CD14-positive monocyte (primary cell): ENCODE measurements around the gene SNX18. TPM values are rescaled to one million over a fixed set of nuclear protein-coding genes. Genes with fewer than 3 reads are reported as not detected.

Source experiments
- DNase-seq, 3 donors: peaks; one replicate each; pipeline ENCODE4 v3.0.0-alpha.2; 2011 to 2022
- H2AFZ ChIP-seq: 2 replicates; pipeline ENCODE4 v1.6.0; 2012; ENCODE audit warnings: mild to moderate bottlenecking, low read depth, low read length, inconsistent platforms; ENCODE audit not compliant: insufficient read depth, poor library complexity, severe bottlenecking
- H3K27ac ChIP-seq, 2 donors: 1 replicate in 1 of 2; 2 replicates in 1 of 2; pipeline ENCODE4 v1.5.1; 2012 to 2013; ENCODE audit warnings: low read length in 2 of 2, control low read depth in 1 of 2, inconsistent platforms in 1 of 2, low read depth in 1 of 2, mild to moderate bottlenecking in 1 of 2
- H3K27me3 ChIP-seq, 2 donors: one replicate each; pipeline versions ENCODE4 v1.6.0 to v1.6.1; 2011 to 2013; ENCODE audit warnings: low read length in 2 of 2; ENCODE audit not compliant: control insufficient read depth in 2 of 2, insufficient read depth in 2 of 2
- H3K36me3 ChIP-seq, 2 donors: replicated peaks in 1 of 2; 1 replicate in 1 of 2; 2 replicates in 1 of 2; pipeline versions ENCODE4 v1.5.1 to v1.6.1; 2012 to 2013; ENCODE audit warnings: low read length in 2 of 2, control low read depth in 1 of 2, inconsistent platforms in 1 of 2, mild to moderate bottlenecking in 1 of 2; ENCODE audit not compliant: insufficient read depth in 2 of 2, control insufficient read depth in 1 of 2
- H3K4me1 ChIP-seq, 2 donors: 1 replicate in 1 of 2; 2 replicates in 1 of 2; pipeline versions ENCODE4 v1.5.1 to v1.6.1; 2012 to 2013; ENCODE audit warnings: low read length in 2 of 2, control low read depth in 1 of 2, inconsistent platforms in 1 of 2, mild to moderate bottlenecking in 1 of 2, moderate library complexity in 1 of 2; ENCODE audit not compliant: insufficient read depth in 2 of 2, control insufficient read depth in 1 of 2
- H3K4me2 ChIP-seq: replicated peaks from 2 replicates; pipeline ENCODE3; 2012; ENCODE audit warnings: low read length, moderate library complexity, mild to moderate bottlenecking; ENCODE audit not compliant: poor library complexity, severe bottlenecking; ENCODE audit errors: extremely low read depth
- H3K4me3 ChIP-seq, 3 experiments: fragments of 200-600 bp in 1 of 3; sonication (generic) in 1 of 3; replicated peaks in 1 of 3; 1 replicate in 2 of 3; 2 replicates in 1 of 3; pipeline ENCODE4 v1.5.1; 2011 to 2013; ENCODE audit warnings: low read length in 3 of 3, mild to moderate bottlenecking in 3 of 3, control low read depth in 2 of 3, low read depth in 2 of 3, inconsistent platforms in 1 of 3, moderate library complexity in 1 of 3
- H3K79me2 ChIP-seq: 2 replicates; pipeline ENCODE4 v1.6.0; 2012; ENCODE audit warnings: mild to moderate bottlenecking, control low read depth, inconsistent platforms, low read length, moderate library complexity; ENCODE audit not compliant: insufficient read depth
- H3K9ac ChIP-seq: 2 replicates; pipeline ENCODE4 v1.6.0; 2017; ENCODE audit warnings: low read length, mild to moderate bottlenecking; ENCODE audit not compliant: insufficient read depth, poor library complexity, severe bottlenecking
- H3K9me3 ChIP-seq, 2 donors: replicated peaks in 1 of 2; 1 replicate in 1 of 2; 2 replicates in 1 of 2; pipeline versions ENCODE4 v1.5.1 to v1.6.1; 2012 to 2013; ENCODE audit warnings: low read length in 2 of 2, control low read depth in 1 of 2; ENCODE audit not compliant: control insufficient read depth in 1 of 2, insufficient read depth in 1 of 2
- H4K20me1 ChIP-seq: 2 replicates; pipeline ENCODE4 v1.6.0; 2012; ENCODE audit warnings: mild to moderate bottlenecking, low read length, control low read depth, moderate library complexity; ENCODE audit not compliant: insufficient read depth
- H3K27ac Mint-ChIP-seq, 7 donors: one replicate each; pipeline ENCODE4 v1.8.0; 2020; ENCODE audit warnings: mild to moderate bottlenecking in 7 of 7, mixed read lengths in 7 of 7, moderate library complexity in 6 of 7, inconsistent platforms in 2 of 7
- H3K27me3 Mint-ChIP-seq, 3 donors: one replicate each; pipeline ENCODE4 v1.8.0; 2021 to 2022; ENCODE audit warnings: low read depth in 3 of 3, mild to moderate bottlenecking in 3 of 3, mixed read lengths in 3 of 3, moderate library complexity in 3 of 3, inconsistent platforms in 1 of 3
- H3K36me3 Mint-ChIP-seq, 2 donors: one replicate each; pipeline ENCODE4 v1.8.0; 2020; ENCODE audit warnings: mixed read lengths in 2 of 2, inconsistent platforms in 1 of 2, mild to moderate bottlenecking in 1 of 2
- H3K4me1 Mint-ChIP-seq: one replicate; pipeline ENCODE4 v1.8.0; 2020; ENCODE audit warnings: mild to moderate bottlenecking, mixed read lengths
- H3K4me3 Mint-ChIP-seq, 2 donors: one replicate each; pipeline ENCODE4 v1.8.0; 2020; ENCODE audit warnings: mild to moderate bottlenecking in 2 of 2, mixed read lengths in 2 of 2, moderate library complexity in 1 of 2
- H3K9me3 Mint-ChIP-seq, 7 donors: one replicate each; pipeline ENCODE4 v1.8.0; 2020 to 2022; ENCODE audit warnings: mixed read lengths in 7 of 7, mild to moderate bottlenecking in 6 of 7, moderate library complexity in 6 of 7, inconsistent platforms in 2 of 7
- WGBS: methylation state at CpG from one replicate; pipeline ENCODE4 v1.1.5; 2013; ENCODE audit warnings: missing lambda C conversion rate; ENCODE audit not compliant: insufficient coverage; 5-methylcytosine and 5-hydroxymethylcytosine counted together
- intact Hi-C, 2 donors: fragments of 100-400 bp; cut with micrococcal nuclease; formaldehyde crosslinking; loops; one replicate each; pipeline versions ENCODE4 v1.15.0 to v1.15.1; 2023
- polyA plus RNA-seq, 3 donors: library from polyadenylated mRNA; depleted of rRNA in 1 of 3; unstranded in 2 of 3; stranded (reverse) in 1 of 3; fragments of 300-500 nt in 2 of 3; fragments of >200 nt in 1 of 3; fragmentation: Illumina TruSeq in 2 of 3; gene quantifications; 1 replicate in 2 of 3; 2 replicates in 1 of 3; pipeline ENCODE4 v1.2.3, GENCODE V29; 2012 to 2021
- TF ChIP-seq, protein P1 (sequence below): fragments of 200-600 bp; IDR thresholded peaks from one replicate; pipeline ENCODE4 v1.8.0; 2022; ENCODE audit warnings: antibody characterized with exemption, mild to moderate bottlenecking

SNX18 gene
- polyA plus RNA-seq, 3 donors, result 6.8 to 33.3 (median 12.4) TPM

DNA sequence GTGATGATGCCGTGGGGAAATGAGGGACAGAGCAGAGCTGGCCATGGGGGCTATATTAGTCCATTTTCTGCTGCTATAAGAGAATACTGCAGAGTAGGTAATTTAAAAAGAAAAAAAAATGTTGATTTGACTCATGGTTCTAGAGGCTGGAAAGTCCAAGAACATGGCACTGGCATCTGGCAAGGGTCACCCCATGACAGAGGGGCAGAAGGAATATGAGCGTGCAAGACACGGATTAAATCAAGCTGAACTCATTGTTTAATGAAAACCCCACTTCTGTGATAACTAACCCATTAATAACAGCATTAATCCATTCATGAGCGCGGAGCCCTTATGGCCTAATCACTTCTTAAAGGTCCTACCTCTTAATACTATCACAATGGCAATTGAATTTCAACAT, 68.8 kb downstream of the SNX18 start:
- Histone ChIP-seq H3K79me2 (no peaks in the 10 kb centered on the region), H3K9me3 (peaks cover 7 to 12% of the 10 kb centered on the region in 2 donors), H3K4me2 (no peak overlapping the region), H2AFZ (no peak overlapping the region), H3K27ac (no peak overlapping the region), H4K20me1 (no peaks in the 10 kb centered on the region), H3K36me3 (no peaks in the 10 kb centered on the region), H3K4me1 (peaks cover 34 to 36% of the 10 kb centered on the region in 2 donors), H3K27me3 (no peaks in the 10 kb centered on the region), H3K9ac (no peak overlapping the region), H3K4me3 (no peak overlapping the region)
- H3K36me3 Mint-ChIP-seq, result peaks cover 2 to 9% of the 10 kb centered on the region in 2 donors
- intact Hi-C loops, result no loop called here
- H3K4me3 Mint-ChIP-seq, result no peak overlapping the region
- H3K27me3 Mint-ChIP-seq, result no peaks in the 10 kb centered on the region
- TF ChIP-seq, protein P1, sequence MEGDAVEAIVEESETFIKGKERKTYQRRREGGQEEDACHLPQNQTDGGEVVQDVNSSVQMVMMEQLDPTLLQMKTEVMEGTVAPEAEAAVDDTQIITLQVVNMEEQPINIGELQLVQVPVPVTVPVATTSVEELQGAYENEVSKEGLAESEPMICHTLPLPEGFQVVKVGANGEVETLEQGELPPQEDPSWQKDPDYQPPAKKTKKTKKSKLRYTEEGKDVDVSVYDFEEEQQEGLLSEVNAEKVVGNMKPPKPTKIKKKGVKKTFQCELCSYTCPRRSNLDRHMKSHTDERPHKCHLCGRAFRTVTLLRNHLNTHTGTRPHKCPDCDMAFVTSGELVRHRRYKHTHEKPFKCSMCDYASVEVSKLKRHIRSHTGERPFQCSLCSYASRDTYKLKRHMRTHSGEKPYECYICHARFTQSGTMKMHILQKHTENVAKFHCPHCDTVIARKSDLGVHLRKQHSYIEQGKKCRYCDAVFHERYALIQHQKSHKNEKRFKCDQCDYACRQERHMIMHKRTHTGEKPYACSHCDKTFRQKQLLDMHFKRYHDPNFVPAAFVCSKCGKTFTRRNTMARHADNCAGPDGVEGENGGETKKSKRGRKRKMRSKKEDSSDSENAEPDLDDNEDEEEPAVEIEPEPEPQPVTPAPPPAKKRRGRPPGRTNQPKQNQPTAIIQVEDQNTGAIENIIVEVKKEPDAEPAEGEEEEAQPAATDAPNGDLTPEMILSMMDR, result no peak
- H3K27ac Mint-ChIP-seq, result peak overlapping the region in 1 of 7 donors; percentile 23
- peaks cover 44% of the 10 kb centered on the region for H3K4me1 Mint-ChIP-seq
- DNase-seq, result no peak
- WGBS, result 100% methylated on average over 3 of the region's 5 CpGs
- H3K9me3 Mint-ChIP-seq, result peaks cover 6 to 15% (median 9%) of the 10 kb centered on the region in 7 donors

DNA sequence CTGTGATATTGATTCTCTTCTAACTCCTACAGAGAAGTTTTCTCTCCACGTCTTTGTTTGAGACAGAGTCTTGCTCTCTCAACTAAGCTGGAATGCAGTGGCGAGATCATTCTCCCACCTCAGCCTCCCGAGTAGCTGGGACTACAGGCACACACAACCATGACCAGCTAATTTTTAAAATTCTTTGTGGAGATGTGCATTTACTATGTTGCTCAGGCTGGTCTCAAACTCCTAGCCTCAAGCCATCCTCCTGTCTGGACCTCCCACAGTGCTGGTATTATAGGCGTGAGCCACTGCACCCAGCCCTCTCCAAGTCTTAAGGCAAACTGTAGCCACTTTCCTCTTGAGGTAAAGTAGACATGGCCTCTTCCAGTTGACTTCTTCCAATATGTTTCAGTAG, 72.2 kb downstream of the SNX18 start:
- Mint-ChIP-seq H3K9me3 (peaks cover 6 to 15% (median 9%) of the 10 kb centered on the region in 7 donors), H3K4me1 (peaks cover 33% of the 10 kb centered on the region), H3K4me3 (no peak overlapping the region), H3K27ac (peak overlapping the region in 3 of 7 donors; percentile 30 to 93 (median 88)), H3K36me3 (peaks cover under 1 to 4% of the 10 kb centered on the region in 2 donors), H3K27me3 (no peaks in the 10 kb centered on the region)
- intact Hi-C loops, result no loop called here
- Histone ChIP-seq H3K27me3 (no peaks in the 10 kb centered on the region), H3K4me2 (no peak overlapping the region), H4K20me1 (no peaks in the 10 kb centered on the region), H3K9ac (no peak overlapping the region), H3K9me3 (peaks cover 7 to 12% of the 10 kb centered on the region in 2 donors), H3K4me3 (no peak overlapping the region), H3K27ac (peak overlapping the region in 1 of 2 donors; percentile 71), H2AFZ (no peak overlapping the region), H3K79me2 (no peaks in the 10 kb centered on the region), H3K36me3 (no peaks in the 10 kb centered on the region), H3K4me1 (peaks cover 24 to 27% of the 10 kb centered on the region in 2 donors)
- TF ChIP-seq, protein P1, result no peak
- no peak for DNase-seq
- whole genome bisulfite sequencing, result 100% methylated on average over 1 of the region's 4 CpGs
